HEK293T (cell line): ENCODE data around the gene LACTBL1.

Source experiments
- ELF4 ChIP-seq: fragments of 450-650 bp; IDR thresholded peaks from 2 replicates; pipeline ENCODE4 v1.6.1; 2017; ENCODE audit warnings: antibody characterized with exemption
- TARDBP ChIP-seq: fragments of 450-650 bp; IDR thresholded peaks from 2 replicates; pipeline ENCODE4 v1.6.1; 2016

- TF ChIP-seq TARDBP (no peak), ELF4 (no peak)
These were observed 17.5 kb downstream of the LACTBL1 start for GRCh38 chr1:22955146-22955545.
